HepG2 (cell line): ENCODE results near the gene XPC. TPM values are rescaled to one million over a fixed set of nuclear protein-coding genes. Genes with fewer than 3 reads are reported as not detected.

ENCODE experiments used
- DPF2 ChIP-seq: sonication (generic); formaldehyde crosslinking; IDR thresholded peaks from 2 replicates; pipeline ENCODE4 v1.4.0; 2020; ENCODE audit warnings: mild to moderate bottlenecking, low read depth, missing genetic modification reagents, borderline replicate concordance
- FOXK1 ChIP-seq: sonication (generic); formaldehyde crosslinking; IDR thresholded peaks from 2 replicates; pipeline ENCODE4 v1.4.0; 2020; ENCODE audit warnings: low read depth, missing genetic modification reagents, borderline replicate concordance
- HOXA7 ChIP-seq: sonication (generic); formaldehyde crosslinking; IDR thresholded peaks from 2 replicates; pipeline ENCODE4 v1.8.1; 2022; ENCODE audit warnings: mild to moderate bottlenecking, missing genetic modification reagents, moderate library complexity
- KLF6 ChIP-seq: IDR thresholded peaks from 2 replicates; pipeline ENCODE4 v1.8.0; 2016; ENCODE audit warnings: missing biosample characterization, missing genetic modification reagents
- MEF2D ChIP-seq: sonication (generic); formaldehyde crosslinking; IDR thresholded peaks from 2 replicates; pipeline ENCODE4 v1.5.1; 2020; ENCODE audit warnings: mild to moderate bottlenecking, missing genetic modification reagents
- MNT ChIP-seq: fragments of 450-650 bp; IDR thresholded peaks from 2 replicates; pipeline ENCODE4 v1.6.1; 2016
- NRL ChIP-seq: sonication (generic); formaldehyde crosslinking; IDR thresholded peaks from 2 replicates; pipeline ENCODE4 v1.5.0; 2020; ENCODE audit warnings: missing genetic modification reagents, mild to moderate bottlenecking, moderate library complexity, borderline replicate concordance
- POGK ChIP-seq: sonication (generic); formaldehyde crosslinking; conservative IDR thresholded peaks from 2 replicates; pipeline ENCODE4 v1.8.0; 2022; ENCODE audit warnings: mild to moderate bottlenecking, moderate library complexity, missing genetic modification reagents
- RXRB ChIP-seq: IDR thresholded peaks from 2 replicates; pipeline ENCODE4 v1.6.1; 2016; ENCODE audit warnings: borderline replicate concordance, missing genetic modification reagents, missing compliant biosample characterization
- SOX5 ChIP-seq: IDR thresholded peaks from 2 replicates; pipeline ENCODE4 v1.6.1; 2016; ENCODE audit warnings: borderline replicate concordance
- THAP7 ChIP-seq: sonication (generic); formaldehyde crosslinking; IDR thresholded peaks from 2 replicates; pipeline ENCODE4 v1.8.1; 2023; ENCODE audit warnings: mild to moderate bottlenecking, missing genetic modification reagents
- ZFP91 ChIP-seq: sonication (generic); formaldehyde crosslinking; IDR thresholded peaks from 2 replicates; pipeline ENCODE4 v1.9.0; 2022; ENCODE audit warnings: missing genetic modification reagents, mild to moderate bottlenecking, borderline replicate concordance
- ZGPAT ChIP-seq: IDR thresholded peaks from 2 replicates; pipeline ENCODE4 v1.6.1; 2016; ENCODE audit warnings: mild to moderate bottlenecking
- ZNF678 ChIP-seq: sonication (generic); formaldehyde crosslinking; IDR thresholded peaks from 2 replicates; pipeline ENCODE4 v1.4.0; 2020; ENCODE audit warnings: mild to moderate bottlenecking, missing genetic modification reagents
- ZNF687 ChIP-seq: sonication (generic); formaldehyde crosslinking; IDR thresholded peaks from 2 replicates; pipeline ENCODE4 v1.5.1; 2020; ENCODE audit warnings: mild to moderate bottlenecking, missing genetic modification reagents, moderate library complexity
- ZNF780A ChIP-seq: sonication (generic); formaldehyde crosslinking; IDR thresholded peaks from 2 replicates; pipeline ENCODE4 v1.8.0; 2022; ENCODE audit warnings: mild to moderate bottlenecking, missing genetic modification reagents, moderate library complexity
- ZSCAN9 ChIP-seq: IDR thresholded peaks from 2 replicates; pipeline ENCODE4 v1.6.1; 2016; ENCODE audit warnings: borderline replicate concordance
- polyA plus RNA-seq, 8 experiments: library from polyadenylated mRNA; depleted of rRNA in 3 of 8; stranded (reverse) in 7 of 8; unstranded in 1 of 8; fragments of >200 nt; fragmentation: Illumina TruSeq in 4 of 8; extraction: Trizol in 4 of 8; gene quantifications; 2 replicates each; pipeline versions ENCODE4 v1.2.1 to v1.2.3, GENCODE V29; 2011 to 2016; ENCODE audit warnings: low read depth in 4 of 8, missing spikeins in 1 of 8, mixed read lengths in 1 of 8; ENCODE audit not compliant: insufficient read depth in 1 of 8
- total RNA-seq, 5 experiments: library from RNA; depleted of rRNA; stranded (reverse); fragments of >200 nt; fragmentation: Illumina TruSeq; extraction: Trizol; gene quantifications; 2 replicates each; pipeline ENCODE4 v1.2.3, GENCODE V29; 2016; ENCODE audit warnings: low read depth in 1 of 5

Gene XPC
- total and polyA plus RNA-seq, 2 of the 13 experiments (the other 11 are each of a cell fraction or from before 2014, with no cell fraction given) = 9.4 to 24.1 TPM

- TF ChIP-seq HOXA7 = no peak
- peak; percentile 64; the same call in 1 of the 2 replicates for TF ChIP-seq KLF6 (CRISPR knock-in tag)
- TF ChIP-seq ZNF780A (CRISPR knock-in tag) = 0 out of 2 replicates have a peak, but pooled peaks have one; percentile 59
- peak; percentile 79 for TF ChIP-seq POGK (CRISPR knock-in tag)
- TF ChIP-seq SOX5 = peak; percentile 13; the same call in 1 of the 2 replicates
- peak; percentile 40; the same call in 1 of the 2 replicates for TF ChIP-seq ZGPAT (CRISPR knock-in tag)
- 0 out of 2 replicates have a peak, but pooled peaks have one; percentile 14 for TF ChIP-seq NRL (CRISPR knock-in tag)
- peak; percentile 78 for TF ChIP-seq ZFP91 (CRISPR knock-in tag)
- peak; percentile 31; the same call in 1 of the 2 replicates for TF ChIP-seq THAP7
- TF ChIP-seq DPF2 (CRISPR knock-in tag) = no peak
- no peak for TF ChIP-seq ZSCAN9 (CRISPR knock-in tag)
- TF ChIP-seq MEF2D = 0 out of 2 replicates have a peak, but pooled peaks have one; percentile 39
- TF ChIP-seq MNT = peak; percentile 31
- peak; percentile 82 for TF ChIP-seq ZNF687 (CRISPR knock-in tag)
- TF ChIP-seq RXRB (CRISPR knock-in tag) = 0 out of 2 replicates have a peak, but pooled peaks have one; percentile 41
- TF ChIP-seq FOXK1 (CRISPR knock-in tag) = peak; percentile 44; the same call in 1 of the 2 replicates
- peak; percentile 68 for TF ChIP-seq ZNF678 (CRISPR knock-in tag)
These were observed 53.7 kb downstream of the XPC start, which contains the start of the genes CHCHD4 and TMEM43 (continued) for GRCh38 chr3:14124615-14125192.
